H1 (cell line): ENCODE results near the gene LINC01488. TPM values are rescaled to one million over a fixed set of nuclear protein-coding genes. Genes with fewer than 3 reads are reported as not detected.

ENCODE experiments used
- CTCF ChIA-PET: fragments of 300-600 bp; sonication (Branson Sonifier 250); formaldehyde crosslinking; loops from one replicate; lab custom pipeline; 2021; ENCODE audit not compliant: partially characterized antibody; lab: Charles Lee
- POLR2A ChIA-PET: fragments of 300-600 bp; sonication (Branson Sonifier 250); formaldehyde crosslinking; loops from one replicate; lab custom pipeline; 2021; ENCODE audit warnings: inconsistent platforms; ENCODE audit not compliant: partially characterized antibody; lab: Charles Lee
- DNase-seq, 2 experiments: peaks; one replicate each; pipeline versions ENCODE4 v3.0.0 to v3.0.0-alpha.2; 2010 to 2022; ENCODE audit warnings: low spot score in 2 of 2, low read depth in 1 of 2, mixed read lengths in 1 of 2
- FAIRE-seq: peaks from 2 replicates; lab custom pipeline; 2011; peaks lifted over from hg19 to GRCh38; lab: Jason Lieb, UNC
- H2AFZ ChIP-seq: 2 replicates; pipeline ENCODE4 v1.8.1; 2012; ENCODE audit warnings: low read length, inconsistent platforms
- H2AK5ac ChIP-seq: 2 replicates; pipeline ENCODE4 v1.6.1; 2013; ENCODE audit warnings: low read depth, low read length
- H2BK120ac ChIP-seq: replicated peaks from 2 replicates; pipeline ENCODE3; 2013; ENCODE audit warnings: low read depth, low read length, inconsistent platforms
- H2BK12ac ChIP-seq: 2 replicates; pipeline ENCODE4 v1.6.1; 2013; ENCODE audit warnings: low read depth, low read length
- H2BK15ac ChIP-seq: 2 replicates; pipeline ENCODE4 v1.6.1; 2013; ENCODE audit warnings: low read length
- H2BK20ac ChIP-seq: 2 replicates; pipeline ENCODE4 v1.6.1; 2013; ENCODE audit warnings: low read length
- H2BK5ac ChIP-seq: 2 replicates; pipeline ENCODE4 v1.6.1; 2013; ENCODE audit warnings: low read depth, low read length
- H3K14ac ChIP-seq: 2 replicates; pipeline ENCODE4 v1.6.1; 2013; ENCODE audit warnings: inconsistent platforms; ENCODE audit not compliant: insufficient read length
- H3K18ac ChIP-seq: 2 replicates; pipeline ENCODE4 v1.6.1; 2013; ENCODE audit warnings: low read length; ENCODE audit errors: extremely low read depth
- H3K23ac ChIP-seq: 2 replicates; pipeline ENCODE4 v1.6.1; 2013; ENCODE audit warnings: inconsistent platforms; ENCODE audit not compliant: insufficient read length
- H3K23me2 ChIP-seq: 2 replicates; pipeline ENCODE4 v1.6.1; 2013; ENCODE audit warnings: low read depth, low read length
- H3K27ac ChIP-seq: 2 replicates; pipeline ENCODE4 v1.6.1; 2011; ENCODE audit warnings: low read depth, low read length, inconsistent platforms
- H3K27me3 ChIP-seq, 4 experiments: replicated peaks in 1 of 4; 1 replicate in 1 of 4; 2 replicates in 3 of 4; pipeline versions ENCODE4 v1.6.1 to v1.8.1; 2011 to 2013; ENCODE audit warnings: low read length in 3 of 4, mild to moderate bottlenecking in 3 of 4, inconsistent platforms in 2 of 4, mixed read lengths in 2 of 4, moderate library complexity in 1 of 4; ENCODE audit not compliant: control insufficient read depth in 3 of 4, insufficient read depth in 3 of 4; ENCODE audit errors: extremely low read depth in 1 of 4
- H3K36me3 ChIP-seq, 4 experiments: 2 replicates each; pipeline versions ENCODE4 v1.6.1 to v1.8.1; 2011 to 2013; ENCODE audit warnings: mild to moderate bottlenecking in 4 of 4, low read length in 3 of 4, moderate library complexity in 2 of 4, control low read depth in 1 of 4, inconsistent platforms in 1 of 4; ENCODE audit not compliant: insufficient read depth in 4 of 4, control insufficient read depth in 2 of 4
- H3K4ac ChIP-seq: replicated peaks from 2 replicates; pipeline ENCODE3; 2013; ENCODE audit warnings: low read length, low read depth, mixed read lengths, inconsistent platforms; ENCODE audit not compliant: insufficient read length
- H3K4me1 ChIP-seq, 4 experiments: replicated peaks in 1 of 4; 1 replicate in 1 of 4; 2 replicates in 3 of 4; pipeline versions ENCODE4 v1.6.1 to v1.8.1; 2011 to 2013; ENCODE audit warnings: low read length in 3 of 4, inconsistent platforms in 2 of 4, mixed read lengths in 1 of 4; ENCODE audit not compliant: insufficient read depth in 4 of 4, control insufficient read depth in 3 of 4
- H3K4me2 ChIP-seq, 2 experiments: 2 replicates each; pipeline versions ENCODE4 v1.6.1 to v1.8.1; 2011 to 2013; ENCODE audit warnings: low read depth in 2 of 2, low read length in 2 of 2, control low read depth in 1 of 2, inconsistent platforms in 1 of 2, mild to moderate bottlenecking in 1 of 2; ENCODE audit not compliant: insufficient read depth in 1 of 2
- H3K4me3 ChIP-seq, 4 experiments: fragments of 200-600, 300-600 bp in 1 of 4; sonication (generic), shearing (Covaris generic), sonication (Bioruptor Twin) in 1 of 4; 2 replicates each; pipeline versions ENCODE4 v1.5.1 to v1.8.1; 2011 to 2016; ENCODE audit warnings: low read length in 4 of 4, low read depth in 3 of 4, control low read depth in 2 of 4, inconsistent platforms in 2 of 4, mild to moderate bottlenecking in 2 of 4, mixed read lengths in 1 of 4, moderate library complexity in 1 of 4; ENCODE audit not compliant: insufficient read depth in 2 of 4; ENCODE audit errors: extremely low read depth in 1 of 4
- H3K56ac ChIP-seq: replicated peaks from 2 replicates; pipeline ENCODE3; 2013; ENCODE audit warnings: low read depth, mild to moderate bottlenecking, mixed read lengths, low read length, inconsistent platforms; ENCODE audit not compliant: insufficient read length
- H3K79me1 ChIP-seq: 2 replicates; pipeline ENCODE4 v1.6.1; 2013; ENCODE audit warnings: low read depth, low read length, control low read depth
- H3K79me2 ChIP-seq, 2 experiments: 2 replicates each; pipeline versions ENCODE4 v1.6.1 to v1.8.1; 2012 to 2013; ENCODE audit warnings: low read length in 2 of 2, mild to moderate bottlenecking in 2 of 2, inconsistent platforms in 1 of 2; ENCODE audit not compliant: insufficient read depth in 2 of 2, control insufficient read depth in 1 of 2
- H3K9ac ChIP-seq, 4 experiments: replicated peaks in 1 of 4; 1 replicate in 1 of 4; 2 replicates in 3 of 4; pipeline versions ENCODE4 v1.6.1 to v1.8.1; 2011 to 2013; ENCODE audit warnings: low read depth in 3 of 4, low read length in 3 of 4, control low read depth in 2 of 4, mild to moderate bottlenecking in 2 of 4, moderate library complexity in 2 of 4, inconsistent platforms in 1 of 4; ENCODE audit errors: extremely low read depth in 1 of 4
- H3K9me3 ChIP-seq, 2 experiments: 2 replicates each; pipeline versions ENCODE4 v1.6.1 to v1.8.1; 2012 to 2013; ENCODE audit warnings: mild to moderate bottlenecking in 2 of 2, moderate library complexity in 2 of 2, control low read depth in 1 of 2, inconsistent platforms in 1 of 2, low read depth in 1 of 2, low read length in 1 of 2, mixed read lengths in 1 of 2; ENCODE audit not compliant: insufficient read depth in 2 of 2
- H4K20me1 ChIP-seq, 2 experiments: replicated peaks in 1 of 2; 2 replicates each; pipeline versions ENCODE3 to v1.8.1; 2011 to 2013; ENCODE audit warnings: inconsistent platforms in 2 of 2, low read length in 2 of 2, mild to moderate bottlenecking in 1 of 2; ENCODE audit not compliant: insufficient read depth in 2 of 2, control insufficient read depth in 1 of 2
- H4K5ac ChIP-seq: 2 replicates; pipeline ENCODE4 v1.6.1; 2013; ENCODE audit warnings: low read length, low read depth, mixed read lengths, inconsistent platforms; ENCODE audit not compliant: insufficient read length
- H4K8ac ChIP-seq: 2 replicates; pipeline ENCODE4 v1.8.0; 2013; ENCODE audit warnings: mild to moderate bottlenecking, moderate library complexity, low read length, inconsistent platforms; ENCODE audit not compliant: insufficient read depth; ENCODE audit errors: extremely low read depth
- H4K91ac ChIP-seq: replicated peaks from 2 replicates; pipeline ENCODE3; 2013; ENCODE audit warnings: low read length, mixed read lengths, inconsistent platforms; ENCODE audit not compliant: insufficient read length
- BACH1 ChIP-seq: IDR thresholded peaks from 2 replicates; pipeline ENCODE4 v1.6.1; 2012; ENCODE audit warnings: low read length, improper control_type of control experiment
- CREB1 ChIP-seq: IDR thresholded peaks from 2 replicates; pipeline ENCODE4 v1.6.1; 2012; ENCODE audit warnings: inconsistent platforms
- JUND ChIP-seq: IDR thresholded peaks from 2 replicates; pipeline ENCODE4 v1.6.1; 2011; ENCODE audit warnings: mild to moderate bottlenecking, improper control_type of control experiment, low read length
- MAX ChIP-seq: IDR thresholded peaks from 2 replicates; pipeline ENCODE4 v1.6.1; 2012; ENCODE audit warnings: inconsistent platforms
- RAD21 ChIP-seq, 2 experiments: IDR thresholded peaks in 1 of 2; conservative IDR thresholded peaks in 1 of 2; 2 replicates each; pipeline ENCODE4 v1.6.1; 2011; ENCODE audit warnings: low read depth in 2 of 2, low read length in 2 of 2, improper control_type of control experiment in 1 of 2, inconsistent platforms in 1 of 2, mild to moderate bottlenecking in 1 of 2, moderate library complexity in 1 of 2
- RBBP5 ChIP-seq: IDR thresholded peaks from 2 replicates; pipeline ENCODE4 v1.7.1; 2012; ENCODE audit warnings: low read depth, mild to moderate bottlenecking, inconsistent platforms, low read length, moderate library complexity, borderline replicate concordance
- TBP ChIP-seq: IDR thresholded peaks from 2 replicates; pipeline ENCODE4 v1.6.1; 2011; ENCODE audit warnings: low read depth, low read length, improper control_type of control experiment
- WGBS, 2 experiments: shearing (Covaris generic) in 1 of 2; methylation state at CpG; one replicate each; pipeline versions ENCODE4 v1.1.6 to v1.1.7; 2013 to 2015; ENCODE audit warnings: low lambda C conversion rate in 2 of 2, mixed read lengths in 2 of 2, inconsistent platforms in 1 of 2, low coverage in 1 of 2, missing lambda C conversion rate in 1 of 2; ENCODE audit not compliant: insufficient replicate concordance in 2 of 2, insufficient coverage in 1 of 2, insufficient read length in 1 of 2; ENCODE audit errors: extremely low coverage in 1 of 2, missing lambda C conversion rate in 1 of 2; 5-methylcytosine and 5-hydroxymethylcytosine counted together
- polyA plus RNA-seq, 7 experiments: library from polyadenylated mRNA; depleted of rRNA in 3 of 7; stranded (reverse) in 5 of 7; unstranded in 2 of 7; fragments of >200 nt in 5 of 7; fragments of 200-250 nt in 2 of 7; gene quantifications; 1 replicate in 5 of 7; 2 replicates in 1 of 7; 4 replicates in 1 of 7; pipeline versions ENCODE4 v1.2.1 to v1.2.3, GENCODE V29; 2011 to 2013; ENCODE audit warnings: missing spikeins in 2 of 7, mixed read lengths in 2 of 7
- total RNA-seq: library from RNA; stranded (reverse); fragmentation: NEBNext Ultra II Directional; extraction: Animal tissue kit (Norgen Biotek cat#: 25700); gene quantifications from 2 replicates; pipeline ENCODE4 v1.2.1, GENCODE V29; 2021
- TF ChIP-seq, protein P1 (sequence below): IDR thresholded peaks from 2 replicates; pipeline ENCODE4 v1.6.1; 2012; ENCODE audit warnings: low read length, inconsistent platforms

Gene LINC01488
- total and polyA plus RNA-seq, 2 of the 8 experiments (the other 6 are each of a cell fraction or from before 2014, with no cell fraction given): not detected

GRCh38 chr11:69437001-69437875 lies 44.2 kb upstream of the LINC01488 start:
- DNase-seq (no peak), FAIRE-seq (no peak)
- H4K20me1 ChIP-seq: no peaks in the 10 kb centered on the region
- H3K4ac ChIP-seq: peak overlapping the region; percentile 87
- no peak overlapping the region for H3K56ac ChIP-seq
- H3K23me2 ChIP-seq: no peaks in the 10 kb centered on the region
- H2AK5ac ChIP-seq: peak overlapping the region; percentile 100
- H3K9ac ChIP-seq: no peak overlapping the region; a peak in 1 of 7 replicates
- H3K4me2 ChIP-seq: 0 out of 4 replicates have a peak overlapping the region, but pooled peaks of 1 of the 2 experiments have one; percentile 1
- no peaks in the 10 kb centered on the region for H3K36me3 ChIP-seq
- peak overlapping the region; percentile 99 for H2BK20ac ChIP-seq
- H4K5ac ChIP-seq: peak overlapping the region; percentile 19
- H4K8ac ChIP-seq: no peak overlapping the region; the same call in 1 of the 2 replicates
- POLR2A ChIA-PET: interaction anchor here (3.5 kb wide), 1 partner anchor 201 kb away, joined by 20 read pairs; no protein-coding TSS in a partner anchor
- H3K79me1 ChIP-seq: no peaks in the 10 kb centered on the region; the same call in 1 of the 2 replicates
- no peaks in the 10 kb centered on the region for H3K9me3 ChIP-seq
- H3K27me3 ChIP-seq: peaks cover 0 to 3% (median 1%) of the 10 kb centered on the region in 4 experiments; a peak in 3 of 7 replicates
- no peak overlapping the region for H2BK120ac ChIP-seq
- H2BK12ac ChIP-seq: peak overlapping the region; percentile 97
- H3K23ac ChIP-seq: no peak overlapping the region
- H3K18ac ChIP-seq: peak overlapping the region; percentile 96
- no peak overlapping the region for H3K27ac ChIP-seq
- H4K91ac ChIP-seq: peak overlapping the region; percentile 99
- CTCF ChIA-PET: interaction anchor here (0.9 to 1.3 kb wide), 5 partner anchors 10 to 233 kb away, joined by 3 to 4 read pairs (median 3); no protein-coding TSS in a partner anchor
- H2BK5ac ChIP-seq: peak overlapping the region; percentile 90; the same call in 1 of the 2 replicates
- H2BK15ac ChIP-seq: peak overlapping the region; percentile 95; the same call in 1 of the 2 replicates
- WGBS, 2 experiments: 51% methylated on average over 14 of the region's 15 CpGs; no CpG with 5 or more reads in 1 of the 2 experiments
- H2AFZ ChIP-seq: no peak overlapping the region
- H3K79me2 ChIP-seq: no peaks in the 10 kb centered on the region
- H3K4me1 ChIP-seq: peaks cover 2 to 57% (median 37%) of the 10 kb centered on the region in 4 experiments
- H3K4me3 ChIP-seq: no peak overlapping the region
- H3K14ac ChIP-seq: no peak overlapping the region
- TF ChIP-seq CREB1 (0 out of 2 replicates have a peak, but pooled peaks have one; percentile 19), RBBP5 (no peak), RAD21 (IDR thresholded peaks at IDR 0.05 in 1 of 2, conservative IDR thresholded peaks at IDR 0.05 in 1 of 2; ENCODE audit: low read depth in 2 of 2, low read length in 2 of 2) (peak; percentile 17 to 30; a peak in 3 of 4 replicates), MAX (peak; percentile 83), JUND (no peak), TBP (no peak), BACH1 (peak; percentile 25; the same call in 1 of the 2 replicates)
- TF ChIP-seq, protein P1, sequence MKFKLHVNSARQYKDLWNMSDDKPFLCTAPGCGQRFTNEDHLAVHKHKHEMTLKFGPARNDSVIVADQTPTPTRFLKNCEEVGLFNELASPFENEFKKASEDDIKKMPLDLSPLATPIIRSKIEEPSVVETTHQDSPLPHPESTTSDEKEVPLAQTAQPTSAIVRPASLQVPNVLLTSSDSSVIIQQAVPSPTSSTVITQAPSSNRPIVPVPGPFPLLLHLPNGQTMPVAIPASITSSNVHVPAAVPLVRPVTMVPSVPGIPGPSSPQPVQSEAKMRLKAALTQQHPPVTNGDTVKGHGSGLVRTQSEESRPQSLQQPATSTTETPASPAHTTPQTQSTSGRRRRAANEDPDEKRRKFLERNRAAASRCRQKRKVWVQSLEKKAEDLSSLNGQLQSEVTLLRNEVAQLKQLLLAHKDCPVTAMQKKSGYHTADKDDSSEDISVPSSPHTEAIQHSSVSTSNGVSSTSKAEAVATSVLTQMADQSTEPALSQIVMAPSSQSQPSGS: no peak
